ENCODE measurements around the gene LNX2.
"Not testable (repeated sequence)": the region's sequence is repeated elsewhere in the genome, so short reads cannot be mapped to it uniquely, and the experiment has no call there.

Gene LNX2

DNA sequence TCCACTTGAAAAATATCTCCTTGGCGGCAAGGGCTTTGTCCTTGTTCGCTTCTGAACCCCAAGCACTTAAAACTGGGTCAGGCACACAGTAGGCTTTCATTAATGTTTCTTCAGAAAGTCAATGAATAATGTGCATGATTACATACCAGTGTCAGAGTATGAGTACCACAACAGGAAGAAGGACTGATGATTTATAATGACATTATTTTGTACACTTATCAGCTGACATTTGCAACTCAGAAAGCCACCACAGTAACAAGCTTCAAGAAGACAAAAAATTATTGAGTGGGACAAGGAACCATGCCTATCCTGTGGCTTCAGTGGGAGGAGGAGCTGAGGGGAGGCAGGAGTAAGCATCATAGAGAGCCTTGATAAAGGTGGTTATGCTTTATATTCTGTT is 11.3 kb upstream of the LNX2 start:
- H3K4me1 Mint-ChIP-seq = peaks cover 13% of the 10 kb centered on the region
- H3K4me3 Mint-ChIP-seq = no peak overlapping the region
- CTCF ChIA-PET = no interaction called here
- no peaks in the 10 kb centered on the region for H3K27me3 Mint-ChIP-seq
- no peaks in the 10 kb centered on the region for H3K9me3 Mint-ChIP-seq
- no peak for DNase-seq
- H3K27ac Mint-ChIP-seq = no peak overlapping the region
- peaks cover 31% of the 10 kb centered on the region for H3K36me3 Mint-ChIP-seq

DNA sequence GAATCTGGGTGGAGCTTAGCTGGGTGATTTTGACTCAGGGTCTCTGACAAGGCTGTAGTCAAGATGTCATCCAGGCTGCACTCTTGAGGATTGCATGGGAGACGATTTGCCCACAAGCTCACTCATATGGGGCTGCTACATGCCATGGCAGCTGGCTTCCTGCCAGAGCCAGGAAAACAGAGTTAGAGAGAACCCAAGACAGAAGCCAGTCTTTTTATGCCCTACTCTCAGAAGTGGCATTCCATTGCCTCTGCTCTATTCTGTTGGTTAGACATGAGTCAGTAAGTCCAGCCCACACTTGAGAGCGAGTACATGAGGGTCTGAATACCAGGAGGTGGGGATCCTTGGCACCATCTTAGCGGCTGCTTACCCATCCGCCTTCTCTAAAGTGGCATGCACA is 10.8 kb upstream of the LNX2 start:
- Mint-ChIP-seq H3K9me3 (no peaks in the 10 kb centered on the region), H3K4me3 (no peak overlapping the region), H3K4me1 (peaks cover 13% of the 10 kb centered on the region), H3K36me3 (peaks cover 31% of the 10 kb centered on the region), H3K27me3 (no peaks in the 10 kb centered on the region), H3K27ac (no peak overlapping the region)
- no peak for DNase-seq
- CTCF ChIA-PET = no interaction called here

DNA sequence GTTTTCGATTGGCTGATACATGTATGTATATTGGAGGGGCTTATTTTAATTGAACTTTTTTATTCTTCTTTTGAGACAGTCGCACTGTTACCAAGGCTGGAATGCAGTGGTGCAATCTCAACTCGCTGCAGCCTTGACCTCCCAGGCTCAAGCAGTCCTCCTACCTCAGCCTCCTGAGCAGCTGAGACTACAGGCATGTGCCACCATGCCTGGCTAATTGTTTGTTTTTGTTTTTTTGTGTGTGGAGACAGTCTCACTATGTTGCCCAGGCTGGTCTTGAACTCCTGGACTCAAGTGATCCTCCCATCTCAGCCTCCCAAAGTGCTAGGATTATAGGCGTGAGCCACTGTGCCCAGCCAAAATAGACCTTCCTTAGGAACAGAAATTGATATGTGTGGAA is 8.4 kb upstream of the LNX2 start:
- not testable (repeated sequence) for H3K4me3 Mint-ChIP-seq, H3K27ac Mint-ChIP-seq, H3K27me3 Mint-ChIP-seq, DNase-seq, H3K9me3 Mint-ChIP-seq
- Mint-ChIP-seq H3K36me3 (peaks cover 41% of the 10 kb centered on the region), H3K4me1 (peaks cover 30% of the 10 kb centered on the region)
- CTCF ChIA-PET = interaction anchor here (1.0 kb wide), 1 partner anchor 25 kb away, joined by 3 read pairs; no protein-coding TSS in a partner anchor

DNA sequence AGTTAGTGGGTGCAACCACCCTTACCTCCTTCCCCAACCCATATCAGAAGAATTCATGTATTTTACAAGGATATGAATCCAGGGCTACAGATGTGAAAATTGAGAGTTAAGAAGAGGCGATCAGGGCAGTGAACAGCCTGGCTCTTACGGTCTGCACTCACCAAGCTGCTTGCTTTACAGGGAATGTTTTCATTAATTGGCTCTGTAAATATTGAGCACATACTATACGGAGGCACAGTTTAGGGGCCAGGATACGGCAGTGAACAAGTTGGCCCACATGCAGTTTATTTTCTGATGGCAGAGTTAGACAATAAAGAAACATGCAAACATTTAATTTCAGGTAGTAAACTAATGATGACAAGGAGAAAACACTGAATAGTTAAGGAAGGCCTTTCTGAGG is 7.8 kb upstream of the LNX2 start:
- CTCF ChIA-PET = interaction anchor here (1.0 kb wide), 1 partner anchor 26 kb away, joined by 3 read pairs; no protein-coding TSS in a partner anchor
- DNase-seq = no peak
- H3K27me3 Mint-ChIP-seq = no peaks in the 10 kb centered on the region
- peaks cover 37% of the 10 kb centered on the region for H3K4me1 Mint-ChIP-seq
- no peaks in the 10 kb centered on the region for H3K9me3 Mint-ChIP-seq
- peaks cover 48% of the 10 kb centered on the region for H3K36me3 Mint-ChIP-seq
- H3K27ac Mint-ChIP-seq = no peak overlapping the region
- no peak overlapping the region for H3K4me3 Mint-ChIP-seq

DNA sequence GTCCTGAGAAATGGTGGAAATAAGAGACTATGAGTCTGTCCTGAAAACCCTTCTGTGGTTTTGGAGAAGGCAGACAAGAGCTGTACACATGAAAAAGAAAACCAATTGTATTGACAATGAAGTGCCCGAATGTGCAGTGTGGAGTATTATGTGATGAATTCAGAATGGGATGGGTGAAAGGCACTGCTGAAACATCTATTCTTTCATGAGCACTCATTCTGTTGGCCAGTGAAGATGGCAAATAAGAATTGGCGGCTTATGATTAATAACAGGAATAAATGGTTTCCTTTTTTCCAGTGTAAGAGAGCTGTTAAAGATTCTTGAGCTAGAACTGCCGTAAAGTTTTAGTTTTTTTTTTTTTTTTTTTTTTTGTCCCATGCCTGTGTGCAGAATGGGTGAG is 7.1 kb upstream of the LNX2 start:
- Mint-ChIP-seq H3K27me3 (no peaks in the 10 kb centered on the region), H3K9me3 (no peaks in the 10 kb centered on the region), H3K4me1 (peaks cover 43% of the 10 kb centered on the region), H3K27ac (no peak overlapping the region), H3K36me3 (peaks cover 49% of the 10 kb centered on the region), H3K4me3 (no peak overlapping the region)
- no peak for DNase-seq
- CTCF ChIA-PET = interaction anchor here (1.0 kb wide), 1 partner anchor 27 kb away, joined by 3 read pairs; no protein-coding TSS in a partner anchor

DNA sequence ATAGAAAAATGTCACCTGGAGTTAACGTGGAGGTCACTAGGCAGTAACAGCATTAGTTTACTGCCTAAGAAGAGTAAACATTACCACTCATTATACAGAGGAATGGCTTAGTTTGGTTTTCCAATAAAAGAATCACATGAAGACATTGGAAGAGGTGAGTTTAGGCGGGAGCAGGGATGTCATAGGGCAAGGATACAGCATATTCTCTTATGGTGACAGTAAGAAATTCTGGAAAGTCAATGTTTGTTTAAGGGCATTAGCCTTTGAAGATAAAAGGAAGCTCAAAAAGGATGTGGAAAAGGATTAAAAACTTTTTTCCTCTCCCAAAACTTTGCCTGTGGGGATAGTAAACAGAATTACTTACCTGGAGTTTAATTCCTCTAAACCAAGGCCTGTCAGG is 5.5 kb upstream of the LNX2 start:
- Mint-ChIP-seq H3K27me3 (no peaks in the 10 kb centered on the region), H3K4me1 (peaks cover 44% of the 10 kb centered on the region), H3K9me3 (no peaks in the 10 kb centered on the region), H3K27ac (no peak overlapping the region), H3K4me3 (no peak overlapping the region), H3K36me3 (peaks cover 47% of the 10 kb centered on the region)
- DNase-seq = no peak
- CTCF ChIA-PET = no interaction called here

DNA sequence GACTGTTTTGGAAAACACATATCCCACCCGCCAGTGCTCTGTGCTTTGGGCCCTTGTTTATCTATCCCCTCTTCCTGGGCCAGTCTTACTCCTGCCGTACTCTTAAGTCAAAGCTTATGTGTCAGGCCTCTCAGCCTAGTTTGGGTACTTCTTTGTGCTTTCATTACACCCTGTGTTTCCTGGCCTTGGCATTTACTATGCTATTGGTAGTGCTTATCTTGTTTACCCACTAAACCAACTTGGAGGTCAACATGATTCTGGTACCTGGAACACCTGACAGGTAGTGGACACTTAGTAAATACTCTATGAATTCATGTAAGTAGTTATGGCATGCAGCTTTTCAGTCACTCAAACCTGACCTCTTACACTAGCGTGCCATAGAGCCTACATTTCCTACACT is 3.7 kb upstream of the LNX2 start:
- peaks cover 39% of the 10 kb centered on the region for H3K36me3 Mint-ChIP-seq
- peak overlapping the region; percentile 18 for H3K4me3 Mint-ChIP-seq
- H3K27me3 Mint-ChIP-seq = no peaks in the 10 kb centered on the region
- CTCF ChIA-PET = interaction anchor here (0.9 kb wide), 1 partner anchor 90 kb away, joined by 3 read pairs; no protein-coding TSS in a partner anchor
- H3K4me1 Mint-ChIP-seq = peaks cover 52% of the 10 kb centered on the region
- no peaks in the 10 kb centered on the region for H3K9me3 Mint-ChIP-seq
- H3K27ac Mint-ChIP-seq = no peak overlapping the region
- DNase-seq = no peak

DNA sequence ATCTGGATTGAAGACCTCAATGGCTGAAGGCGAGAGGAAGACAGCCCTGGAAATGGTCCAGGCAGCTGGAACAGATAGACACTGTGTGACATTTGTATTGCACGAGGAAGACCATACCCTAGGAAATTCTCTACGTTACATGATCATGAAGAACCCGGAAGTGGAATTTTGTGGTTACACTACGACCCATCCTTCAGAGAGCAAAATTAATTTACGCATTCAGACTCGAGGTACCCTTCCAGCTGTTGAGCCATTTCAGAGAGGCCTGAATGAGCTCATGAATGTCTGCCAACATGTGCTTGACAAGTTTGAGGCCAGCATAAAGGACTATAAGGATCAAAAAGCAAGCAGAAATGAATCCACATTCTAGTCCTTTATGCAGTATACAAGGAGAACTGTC is 2.6 kb upstream of the LNX2 start:
- peaks cover 39% of the 10 kb centered on the region for H3K36me3 Mint-ChIP-seq
- peak overlapping the region; percentile 92 for H3K27ac Mint-ChIP-seq
- no peaks in the 10 kb centered on the region for H3K27me3 Mint-ChIP-seq
- H3K9me3 Mint-ChIP-seq = no peaks in the 10 kb centered on the region
- DNase-seq = no peak
- H3K4me3 Mint-ChIP-seq = peak overlapping the region; percentile 88
- peaks cover 64% of the 10 kb centered on the region for H3K4me1 Mint-ChIP-seq
- CTCF ChIA-PET = no interaction called here

DNA sequence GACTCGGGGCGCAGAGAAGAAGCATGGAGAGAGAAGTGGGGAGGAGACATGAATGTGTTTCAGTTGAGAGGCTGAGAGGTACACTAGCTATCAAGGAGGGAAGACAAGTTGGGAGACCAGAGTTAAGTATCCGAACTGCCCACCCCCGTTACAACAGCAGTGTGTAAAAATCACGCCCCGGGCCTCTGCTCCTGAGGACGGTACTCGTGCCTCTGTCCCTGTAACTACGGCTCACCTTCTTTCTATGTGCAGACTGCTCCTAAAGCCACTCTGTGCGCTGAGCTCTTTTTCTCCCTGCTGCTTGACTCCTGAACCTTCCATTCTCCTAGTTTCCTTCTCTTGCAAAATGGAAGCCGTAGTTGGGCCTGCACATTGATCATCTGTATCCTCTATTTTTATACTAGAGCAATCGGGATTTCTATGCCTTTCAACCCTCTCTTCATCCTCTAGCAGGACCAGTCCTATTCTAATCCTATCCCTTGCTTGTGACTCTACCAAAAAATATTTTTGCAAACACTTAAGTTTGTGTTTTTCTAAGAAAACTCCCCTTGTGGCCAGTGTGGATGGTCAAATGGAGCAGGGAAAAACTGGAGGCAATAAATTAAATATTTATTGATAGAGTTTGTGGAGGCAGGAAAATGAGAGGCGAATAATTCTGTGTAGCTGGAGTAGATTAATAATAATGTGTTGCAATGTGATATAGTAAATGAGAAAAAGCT is 1.9 kb upstream of the LNX2 start:
- CTCF ChIA-PET = no interaction called here
- DNase-seq = no peak
- Mint-ChIP-seq H3K27ac (peak overlapping the region; percentile 92), H3K4me1 (peaks cover 64% of the 10 kb centered on the region), H3K9me3 (no peaks in the 10 kb centered on the region), H3K27me3 (no peaks in the 10 kb centered on the region), H3K36me3 (peaks cover 36% of the 10 kb centered on the region), H3K4me3 (peak overlapping the region; percentile 88)

DNA sequence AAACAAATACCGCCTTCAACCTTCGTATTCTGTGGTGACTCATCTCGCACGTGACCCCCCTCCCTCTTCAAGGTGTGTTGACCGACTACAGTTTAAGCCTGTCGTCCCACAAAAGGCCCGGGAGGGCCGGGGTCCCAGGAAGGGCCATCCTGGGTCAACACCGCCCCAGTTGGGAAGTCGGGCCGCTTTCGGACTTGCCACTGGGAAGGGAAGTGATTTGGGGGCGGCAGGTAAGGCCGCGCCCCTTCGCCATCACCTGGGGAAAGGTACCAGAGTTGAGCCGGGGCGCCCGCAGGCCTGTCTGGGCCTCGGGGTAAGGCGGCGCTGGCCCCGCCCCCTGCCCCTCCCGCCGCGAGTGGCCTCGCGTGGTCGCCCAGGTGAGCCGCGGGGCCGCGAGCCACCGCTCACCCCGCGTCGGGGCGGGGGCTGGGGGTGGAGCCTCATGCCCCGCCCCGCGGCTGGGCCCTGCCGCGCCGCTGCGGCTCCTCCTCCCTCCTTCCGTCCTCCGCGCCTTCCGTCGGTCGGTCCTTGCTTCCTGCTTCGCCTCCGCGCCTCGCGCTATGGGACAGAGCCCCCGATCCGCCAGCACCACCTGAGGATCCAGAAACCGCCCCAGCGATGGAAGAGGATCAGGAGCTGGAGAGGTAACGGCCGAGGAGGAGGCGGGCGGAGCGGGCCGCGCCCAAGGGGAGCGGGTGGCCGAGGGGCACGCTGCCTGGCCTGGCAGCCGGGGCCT is 1.2 kb upstream of the LNX2 start, which contains the start of gene POLR1D:
Gene POLR1D, plus strand, starts transcription at position 527 of the 736 bp plus-strand sequence. Its CDS starts 92 bp downstream, at position 619.
- H3K9me3 Mint-ChIP-seq = no peaks in the 10 kb centered on the region
- peak; percentile 87 for DNase-seq
- peak within 1 kb of the TSS; percentile 98 for H3K27ac Mint-ChIP-seq
- H3K36me3 Mint-ChIP-seq = peaks cover 32% of the 10 kb centered on the region
- no peaks in the 10 kb centered on the region for H3K27me3 Mint-ChIP-seq
- CTCF ChIA-PET = no interaction called here
- peaks cover 59% of the 10 kb centered on the region for H3K4me1 Mint-ChIP-seq
- H3K4me3 Mint-ChIP-seq = peak within 1 kb of the TSS; percentile 92

DNA sequence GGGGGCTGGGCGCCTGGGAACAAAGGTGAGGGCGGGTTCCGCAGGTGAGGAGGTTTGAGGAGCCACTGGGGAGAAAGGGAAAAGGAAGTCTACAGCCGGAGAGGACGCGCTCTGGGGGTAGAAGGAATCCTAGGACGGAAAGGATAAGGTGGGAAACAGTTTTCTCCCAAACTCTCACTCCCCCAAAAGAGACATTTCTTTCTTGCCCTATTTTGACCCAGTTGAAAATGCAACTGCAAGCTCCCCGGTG is 712 bp upstream of the LNX2 start:
- peaks cover 57% of the 10 kb centered on the region for H3K4me1 Mint-ChIP-seq

DNA sequence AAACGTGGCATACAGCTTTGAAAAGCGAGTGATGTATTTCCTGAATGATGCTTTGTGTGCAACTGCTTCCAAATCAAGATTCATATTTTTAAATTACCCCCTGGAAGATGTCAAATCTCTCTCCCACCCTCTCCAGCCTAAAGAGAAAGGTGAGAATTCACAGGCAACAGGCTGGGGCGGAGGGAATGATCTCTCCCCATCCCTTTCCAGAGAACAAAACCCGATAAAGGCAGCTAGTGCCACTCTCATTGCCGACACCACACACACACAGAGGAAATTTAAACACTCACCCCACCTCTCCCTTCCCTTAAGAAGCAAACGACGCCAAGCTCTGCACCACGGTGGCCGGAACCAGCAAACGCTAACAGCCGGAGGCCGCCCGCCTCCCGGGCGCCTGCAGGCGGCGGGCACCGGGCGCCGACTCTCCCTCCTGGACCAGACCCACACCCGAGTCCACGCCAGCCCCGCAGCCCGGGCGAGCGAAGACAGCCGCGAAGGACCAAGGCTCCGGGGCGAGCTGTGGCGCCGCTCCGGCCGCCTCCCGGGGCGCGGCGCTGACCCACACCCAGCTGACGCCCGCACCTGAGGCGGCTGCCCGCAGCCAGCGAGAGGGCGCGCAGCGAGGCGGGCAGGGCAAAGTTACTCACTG is 477 bp downstream of the LNX2 start:
- CTCF ChIA-PET = interaction anchor here (0.7 to 1.5 kb wide), 6 partner anchors 17 to 151 kb away, joined by 3 read pairs; no protein-coding TSS in a partner anchor
- peaks cover 23% of the 10 kb centered on the region for H3K36me3 Mint-ChIP-seq
- peak; percentile 65 for DNase-seq
- peaks cover under 1% of the 10 kb centered on the region for H3K9me3 Mint-ChIP-seq
- peaks cover 48% of the 10 kb centered on the region for H3K4me1 Mint-ChIP-seq
- peak overlapping the region; percentile 82 for H3K27ac Mint-ChIP-seq
- H3K27me3 Mint-ChIP-seq = no peaks in the 10 kb centered on the region
- H3K4me3 Mint-ChIP-seq = peak overlapping the region; percentile 92

More for the DNA sequence above, 712 bp upstream of the LNX2 start:
- Mint-ChIP-seq H3K27me3 (no peaks in the 10 kb centered on the region), H3K4me3 (peak overlapping the region; percentile 92), H3K27ac (peak overlapping the region; percentile 98), H3K36me3 (peaks cover 32% of the 10 kb centered on the region), H3K9me3 (no peaks in the 10 kb centered on the region)
- CTCF ChIA-PET = no interaction called here
- no peak for DNase-seq

DNA sequence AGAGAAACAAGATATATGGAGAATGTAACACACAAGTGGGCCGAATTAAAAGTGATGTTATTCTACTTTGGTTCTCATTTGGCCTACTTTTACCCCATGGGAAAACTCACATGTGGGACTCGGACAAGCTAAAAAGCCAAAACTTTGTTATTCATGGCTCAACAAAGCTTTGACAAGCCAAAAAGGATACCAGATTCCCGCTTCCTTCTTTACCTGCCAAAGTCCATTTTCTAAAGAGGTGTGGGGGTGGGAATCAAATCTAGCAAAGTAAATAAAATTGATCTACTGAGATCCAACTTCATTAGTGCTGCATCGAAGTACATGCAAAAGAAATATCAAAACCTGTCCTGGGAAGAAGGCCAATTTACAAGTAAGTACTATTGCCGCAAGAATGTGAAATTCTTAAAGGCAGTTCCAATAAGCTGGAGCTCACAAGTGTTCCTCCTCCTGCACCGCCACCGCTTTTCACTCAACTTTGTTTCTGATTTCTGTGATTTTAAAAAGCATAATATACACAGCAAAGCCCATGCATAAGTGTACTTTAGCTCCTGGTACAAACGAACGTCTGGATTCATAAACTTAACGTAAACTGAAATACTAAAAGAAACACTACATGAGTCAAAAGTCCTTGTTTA is 1.1 kb downstream of the LNX2 start:
- Mint-ChIP-seq H3K4me3 (peak overlapping the region; percentile 92), H3K4me1 (peaks cover 45% of the 10 kb centered on the region), H3K27me3 (no peaks in the 10 kb centered on the region), H3K9me3 (peaks cover 5% of the 10 kb centered on the region), H3K36me3 (peaks cover 26% of the 10 kb centered on the region), H3K27ac (peak overlapping the region; percentile 82)
- CTCF ChIA-PET = interaction anchor here (1.3 to 1.5 kb wide), 4 partner anchors 25 to 151 kb away, joined by 3 read pairs; no protein-coding TSS in a partner anchor
- DNase-seq = no peak

DNA sequence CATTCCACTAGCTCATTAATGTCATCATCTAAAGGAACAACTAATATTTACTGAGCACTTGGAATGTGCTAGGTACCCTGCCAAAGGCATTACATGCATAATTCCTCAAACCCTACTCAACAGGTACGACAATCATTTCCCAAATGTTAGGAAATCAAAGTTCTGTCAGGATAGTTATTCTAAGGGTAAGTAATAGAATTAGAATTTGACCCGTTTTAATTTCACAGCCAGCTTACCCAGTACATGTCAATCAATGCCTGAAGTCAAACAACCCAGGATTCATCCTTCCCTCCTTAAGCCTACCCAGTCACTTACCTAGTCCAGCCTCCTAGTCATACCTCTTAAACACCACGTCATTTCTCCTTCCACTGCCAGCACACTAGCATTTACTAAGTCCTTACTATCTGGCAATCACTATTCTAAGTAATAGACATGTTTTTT is 2.4 kb downstream of the LNX2 start:
- CTCF ChIA-PET = no interaction called here
- H3K27me3 Mint-ChIP-seq = no peaks in the 10 kb centered on the region
- DNase-seq = no peak
- H3K9me3 Mint-ChIP-seq = peaks cover 7% of the 10 kb centered on the region
- H3K36me3 Mint-ChIP-seq = peaks cover 14% of the 10 kb centered on the region
- peaks cover 32% of the 10 kb centered on the region for H3K4me1 Mint-ChIP-seq
- H3K27ac Mint-ChIP-seq = no peak overlapping the region
- peak overlapping the region; percentile 17 for H3K4me3 Mint-ChIP-seq

Measured in activated naive CD4-positive, alpha-beta T cell treated with anti-CD3 and anti-CD28 coated beads, Interleukin-2, amount 10 ng/mL, durations not matched to agents 7 days and 5 days (primary cell).